ENCODE data around the gene SP6.

Gene SP6

DNA sequence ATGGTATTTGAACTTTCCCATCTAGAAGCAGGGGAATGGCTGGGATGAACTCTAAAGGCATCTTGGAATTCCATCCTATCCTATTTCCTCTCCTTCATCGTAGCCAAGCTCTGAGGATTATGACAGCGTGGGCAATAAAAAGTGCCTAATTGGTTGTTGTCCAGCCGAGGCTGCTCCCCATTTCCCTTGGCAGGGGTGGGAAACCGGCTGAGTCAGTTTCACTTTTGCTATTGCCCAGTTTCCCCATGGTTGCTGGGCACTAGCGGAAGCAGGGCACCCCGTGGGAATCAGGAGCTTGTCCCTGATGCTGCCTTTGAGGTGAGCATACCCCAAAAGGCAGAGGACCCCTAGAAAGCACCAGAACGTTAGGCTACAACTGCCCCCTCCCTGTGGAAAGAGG lies 31.3 kb upstream of the SP6 start:
- TF ChIP-seq, protein P1, sequence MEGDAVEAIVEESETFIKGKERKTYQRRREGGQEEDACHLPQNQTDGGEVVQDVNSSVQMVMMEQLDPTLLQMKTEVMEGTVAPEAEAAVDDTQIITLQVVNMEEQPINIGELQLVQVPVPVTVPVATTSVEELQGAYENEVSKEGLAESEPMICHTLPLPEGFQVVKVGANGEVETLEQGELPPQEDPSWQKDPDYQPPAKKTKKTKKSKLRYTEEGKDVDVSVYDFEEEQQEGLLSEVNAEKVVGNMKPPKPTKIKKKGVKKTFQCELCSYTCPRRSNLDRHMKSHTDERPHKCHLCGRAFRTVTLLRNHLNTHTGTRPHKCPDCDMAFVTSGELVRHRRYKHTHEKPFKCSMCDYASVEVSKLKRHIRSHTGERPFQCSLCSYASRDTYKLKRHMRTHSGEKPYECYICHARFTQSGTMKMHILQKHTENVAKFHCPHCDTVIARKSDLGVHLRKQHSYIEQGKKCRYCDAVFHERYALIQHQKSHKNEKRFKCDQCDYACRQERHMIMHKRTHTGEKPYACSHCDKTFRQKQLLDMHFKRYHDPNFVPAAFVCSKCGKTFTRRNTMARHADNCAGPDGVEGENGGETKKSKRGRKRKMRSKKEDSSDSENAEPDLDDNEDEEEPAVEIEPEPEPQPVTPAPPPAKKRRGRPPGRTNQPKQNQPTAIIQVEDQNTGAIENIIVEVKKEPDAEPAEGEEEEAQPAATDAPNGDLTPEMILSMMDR (IDR thresholded peaks at IDR 0.05; ENCODE audit: control extremely low read depth, extremely low read depth, low read depth, missing control alignments), result no peak
- DNase-seq (ENCODE audit: extremely low spot score), result no peak
- POLR2A ChIA-PET, result no interaction called here
- CTCF ChIA-PET, result interaction anchor here (2.3 to 18.7 kb wide), 3 partner anchors 10 to 31 kb away, joined by 6 to 687 read pairs (median 17); partner anchors contain the start of genes SCRN2, SP2 and SP6

DNA sequence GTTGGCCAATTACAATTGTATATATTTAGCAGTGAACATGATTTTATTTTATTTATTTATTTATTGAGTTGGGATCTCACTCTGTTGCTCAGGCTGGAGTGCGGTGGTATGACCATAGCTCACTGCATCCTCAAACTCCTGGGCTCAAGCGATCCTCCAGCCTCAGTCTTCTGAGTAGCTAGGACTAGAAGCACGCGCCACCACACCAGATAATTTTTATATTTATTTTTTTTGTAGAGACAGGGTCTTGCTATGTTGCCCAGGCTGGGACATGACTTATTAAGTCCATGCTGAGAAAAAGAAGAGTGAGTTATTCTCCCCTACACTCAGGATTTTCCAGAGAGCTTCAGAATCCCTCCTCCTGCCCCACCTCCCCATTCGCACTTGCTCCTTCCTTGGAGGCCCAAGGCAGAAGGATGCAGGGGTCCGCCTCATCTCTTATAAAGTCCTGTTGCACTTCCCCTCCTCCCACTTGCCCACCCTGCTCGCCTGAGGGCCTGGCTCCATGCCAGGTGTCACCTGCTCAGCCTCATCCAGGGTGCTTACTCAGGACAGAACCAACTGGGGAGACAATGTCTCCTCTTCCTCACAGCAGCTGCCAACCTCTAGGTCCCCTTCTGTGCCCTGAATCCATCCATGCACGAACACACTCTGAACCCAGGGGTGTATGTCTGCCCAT lies 29.0 kb upstream of the SP6 start:
- TF ChIP-seq, protein P1 (IDR thresholded peaks at IDR 0.05; ENCODE audit: control extremely low read depth, extremely low read depth, low read depth, missing control alignments), result no peak
- CTCF ChIA-PET, result interaction anchor here (0.9 to 18.7 kb wide), 5 partner anchors 9 to 29 kb away, joined by 3 to 687 read pairs (median 6); partner anchors contain the start of genes SCRN2 and SP6
- POLR2A ChIA-PET, result no interaction called here
- DNase-seq (ENCODE audit: extremely low spot score), result no peak

DNA sequence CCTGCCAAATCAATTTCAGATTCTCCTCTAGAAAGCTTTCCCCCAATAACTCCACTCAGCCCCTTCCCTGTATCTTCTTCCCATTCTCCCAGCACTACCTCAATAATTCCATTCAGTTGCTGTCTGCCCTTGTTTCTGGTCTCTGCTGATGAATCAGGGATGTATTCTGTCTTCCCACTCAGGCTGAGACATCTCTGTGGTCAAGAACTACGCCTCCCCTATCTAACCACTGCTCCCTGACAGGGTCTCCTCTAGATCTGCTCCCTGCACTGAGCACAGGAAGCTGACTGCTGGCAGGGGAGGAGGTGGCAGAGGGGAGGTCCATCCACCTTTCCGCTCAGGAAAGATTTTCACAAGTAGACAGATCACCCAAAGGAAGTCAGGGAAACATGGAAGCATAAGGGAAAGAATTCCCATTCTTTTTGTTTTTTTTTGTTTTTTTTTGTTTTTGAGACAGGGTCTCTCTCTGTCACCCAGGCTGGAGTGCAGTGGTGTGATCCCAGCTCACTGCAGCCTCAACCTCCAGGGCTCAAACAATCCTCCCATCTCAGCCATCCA lies 28.1 kb upstream of the SP6 start:
- CTCF ChIA-PET, result interaction anchor here (0.9 to 18.7 kb wide), 6 partner anchors 8 to 28 kb away, joined by 3 to 687 read pairs (median 5); partner anchors contain the start of genes SCRN2 and SP6
- TF ChIP-seq, protein P1 (IDR thresholded peaks at IDR 0.05; ENCODE audit: control extremely low read depth, extremely low read depth, low read depth, missing control alignments), result no peak
- POLR2A ChIA-PET, result no interaction called here
- no peak for DNase-seq (ENCODE audit: extremely low spot score)

DNA sequence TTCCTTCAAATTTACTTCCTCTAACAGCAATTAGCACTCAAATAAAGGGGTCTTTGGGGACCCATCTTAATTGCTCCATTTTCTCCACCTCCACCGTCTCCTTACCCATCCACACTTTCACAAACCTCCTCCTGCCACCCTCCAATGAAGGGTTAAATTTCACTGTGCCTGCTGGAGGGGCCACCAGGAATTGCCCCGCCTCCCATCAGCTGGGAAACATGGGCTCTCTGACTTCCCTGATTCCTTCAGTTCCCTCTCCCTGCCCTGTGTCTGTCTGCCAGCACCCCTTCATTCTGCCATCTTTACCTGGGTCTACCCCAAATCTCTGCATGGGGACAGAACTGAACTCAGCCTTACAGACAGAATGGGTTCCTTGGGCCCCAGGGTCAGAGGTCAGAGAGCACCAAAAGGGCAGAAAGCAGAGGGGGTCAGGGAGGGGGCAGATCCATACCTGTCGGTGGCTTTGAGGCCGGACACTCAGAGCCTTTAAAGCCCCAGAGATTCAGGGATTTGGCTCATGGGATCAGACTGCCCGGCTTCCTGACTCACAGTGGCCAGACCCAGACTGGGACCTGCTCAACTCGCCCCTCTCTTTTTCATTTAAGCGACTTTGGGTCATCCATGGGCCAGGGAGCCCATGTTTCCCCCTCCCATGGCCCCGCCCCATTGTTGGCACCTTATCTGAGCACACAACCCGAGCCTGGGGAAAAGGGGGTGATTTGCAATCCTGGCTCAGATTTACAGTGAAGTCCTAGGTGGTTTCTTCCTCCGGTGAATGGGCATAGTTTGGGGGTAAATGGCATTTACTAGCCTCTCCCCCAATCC lies 27.5 kb upstream of the SP6 start:
- POLR2A ChIA-PET, result no interaction called here
- CTCF ChIA-PET, result interaction anchor here (0.9 to 18.7 kb wide), 4 partner anchors 10 to 27 kb away, joined by 3 to 687 read pairs (median 6); partner anchors contain the start of genes SCRN2 and SP6
- TF ChIP-seq, protein P1 (IDR thresholded peaks at IDR 0.05; ENCODE audit: control extremely low read depth, extremely low read depth, low read depth, missing control alignments), result no peak
- DNase-seq (ENCODE audit: extremely low spot score), result no peak

GRCh38 chr17:47877368-47878034 lies 26.5 kb upstream of the SP6 start:
- ChIA-PET CTCF (interaction anchor here (1.5 to 18.7 kb wide), 3 partner anchors 12 to 26 kb away, joined by 4 to 687 read pairs (median 7); partner anchors contain the start of genes SCRN2 and SP6), POLR2A (no interaction called here)
- TF ChIP-seq, protein P1 (IDR thresholded peaks at IDR 0.05; ENCODE audit: control extremely low read depth, extremely low read depth, low read depth, missing control alignments), result no peak
- no peak for DNase-seq (ENCODE audit: extremely low spot score)

Measured in GM10248 (cell line).